IPS-11a (cell line): ENCODE measurements around the gene FRMPD4.
"Not testable (repeated sequence)": the region's sequence is repeated elsewhere in the genome, so short reads cannot be mapped to it uniquely, and the experiment has no call there.

Experiments
- H3K4me3 ChIP-seq: one replicate; pipeline ENCODE4 v1.5.1; 2013; ENCODE audit warnings: low read depth, low read length, control low read depth

FRMPD4 gene

DNA sequence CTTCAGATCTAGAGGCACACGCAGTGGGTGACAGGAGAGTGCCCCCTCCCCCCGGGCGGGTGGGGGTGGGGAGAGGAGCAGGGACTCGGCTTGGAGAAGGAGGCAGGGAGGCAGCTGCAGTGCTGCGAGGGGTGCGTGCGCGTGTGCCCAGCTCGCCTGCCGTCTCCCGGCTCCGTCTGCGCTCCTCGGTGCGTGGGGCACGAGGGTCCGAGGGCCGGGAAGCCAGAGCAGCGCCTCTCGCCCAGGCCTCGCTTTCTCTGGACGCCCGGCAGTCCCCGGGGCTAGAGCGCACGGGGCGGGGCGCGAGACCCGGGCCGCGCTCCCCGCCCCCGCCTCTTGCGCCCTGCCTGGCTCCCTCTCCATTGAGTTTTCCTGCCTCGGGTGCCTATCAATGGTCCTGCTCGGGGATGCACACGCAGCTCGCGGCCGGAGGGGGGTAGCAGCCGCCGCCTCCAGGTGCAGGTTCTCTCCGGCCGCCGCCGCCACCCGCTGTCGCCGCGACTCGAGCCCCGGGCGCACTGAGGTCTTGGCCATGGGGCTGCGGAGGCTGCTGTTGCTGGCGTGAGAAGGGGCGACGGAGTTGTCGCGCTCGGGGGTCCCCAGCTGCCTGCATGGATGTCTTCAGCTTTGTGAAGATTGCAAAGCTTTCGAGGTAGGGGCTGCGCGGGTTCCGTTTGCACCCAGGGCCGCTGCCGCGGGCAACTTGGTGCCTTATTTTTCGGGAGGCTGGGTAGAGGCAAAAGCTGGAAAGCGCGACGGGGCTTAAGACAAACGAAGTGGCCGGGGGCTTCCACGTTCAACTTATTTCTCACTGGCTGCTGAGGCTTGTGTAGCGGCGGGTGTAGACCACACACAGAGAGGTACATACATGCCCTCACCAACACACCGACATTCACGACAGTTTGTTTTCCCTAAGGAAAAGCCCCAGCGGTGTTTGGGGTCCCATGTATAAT is at the start of gene FRMPD4:
Gene FRMPD4 (plus strand): TSS at position 113 of the 953 bp plus-strand sequence. CDS start 499 bp downstream, at position 612.
- peak within 1 kb of the TSS; percentile 25 for H3K4me3 ChIP-seq

DNA sequence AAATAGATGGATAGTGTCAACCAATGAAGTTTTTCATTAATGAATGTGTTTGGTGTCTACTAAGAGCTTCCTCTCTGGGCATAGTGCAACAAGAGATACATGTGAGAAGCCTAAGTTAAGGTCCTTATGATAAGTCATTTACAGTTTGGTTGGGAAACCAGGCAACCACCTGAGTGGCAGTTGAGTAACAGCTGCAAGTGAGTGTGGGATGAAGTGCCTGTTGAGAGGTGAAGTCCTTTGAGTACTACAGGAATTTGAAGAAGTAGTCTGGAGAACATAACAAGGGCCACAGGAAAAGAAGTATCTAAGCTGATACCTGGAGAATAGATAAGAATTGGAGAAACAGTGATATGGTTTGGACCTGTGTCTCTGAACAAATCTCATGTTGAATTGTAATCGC is 48.5 kb upstream of the FRMPD4 start:
- no peak overlapping the region for H3K4me3 ChIP-seq

- no peak overlapping the region for H3K4me3 ChIP-seq
These were observed 25.0 kb upstream of the FRMPD4 start for GRCh38 chrX:12113321-12113720.

DNA sequence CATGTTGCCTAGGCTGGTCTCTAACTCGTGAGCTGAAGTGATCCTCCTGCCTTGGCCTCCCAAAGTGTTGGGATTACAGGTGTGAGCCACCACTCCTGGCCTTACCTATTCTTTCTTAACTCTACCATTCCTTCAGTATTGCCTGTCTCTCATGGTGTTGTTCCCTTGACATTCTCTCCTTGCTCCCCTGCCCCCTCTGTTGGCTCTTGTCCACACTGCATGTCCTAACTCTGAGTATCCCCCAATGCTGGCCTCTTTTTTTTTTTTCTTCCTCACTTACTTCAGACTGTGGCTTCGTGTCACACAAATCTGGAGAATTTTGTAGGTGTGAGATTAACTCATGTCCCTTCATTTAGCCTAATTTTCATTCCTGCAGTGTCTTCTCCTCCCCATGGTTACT is 22.9 kb upstream of the FRMPD4 start:
- no peak overlapping the region for H3K4me3 ChIP-seq

DNA sequence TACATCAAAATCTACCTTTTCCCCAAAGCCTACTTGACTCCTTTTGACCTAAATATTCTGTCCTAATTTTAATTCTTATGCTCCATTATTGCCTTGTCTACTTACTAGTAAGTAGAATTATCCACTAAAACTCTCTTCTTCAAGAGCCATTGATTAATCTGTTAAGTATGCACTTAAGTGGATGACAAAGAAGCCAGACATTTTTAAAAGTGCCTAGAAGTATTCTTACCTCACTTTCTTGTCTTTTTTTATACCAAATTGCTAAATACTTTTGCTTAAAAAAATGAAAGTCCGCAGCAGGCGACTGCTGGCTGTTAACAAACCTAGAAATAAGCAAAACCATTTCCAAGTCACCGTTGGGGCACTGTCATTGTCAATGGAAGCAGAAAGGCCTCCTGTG is 20.1 kb upstream of the FRMPD4 start:
- no peak overlapping the region for H3K4me3 ChIP-seq

DNA sequence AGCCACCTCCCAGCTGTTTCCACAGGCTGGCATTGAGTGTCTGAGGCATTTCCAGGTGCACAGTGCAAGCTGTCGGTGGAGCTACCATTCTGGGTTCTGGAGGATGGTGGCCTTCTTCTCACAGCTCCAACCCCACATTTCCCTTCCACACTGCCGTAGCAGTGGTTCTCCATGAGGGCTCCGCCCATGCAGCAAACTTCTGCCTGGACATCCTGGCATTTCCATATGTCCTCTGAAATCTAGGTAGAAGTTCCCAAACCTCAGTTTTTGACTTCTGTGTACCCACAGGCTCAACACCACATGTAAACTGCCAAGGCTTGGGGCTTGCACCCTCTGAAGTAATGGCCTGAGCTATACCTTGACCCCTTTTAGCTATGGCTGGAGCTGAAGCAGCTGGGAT is 10.3 kb upstream of the FRMPD4 start:
- no peak overlapping the region for H3K4me3 ChIP-seq

GRCh38 chrX:12137951-12138360 is 317 bp upstream of the FRMPD4 start:
- peak overlapping the region; percentile 25 for H3K4me3 ChIP-seq

GRCh38 chrX:12139934-12140611 is 1.8 kb downstream of the FRMPD4 start:
- no peak overlapping the region for H3K4me3 ChIP-seq

- H3K4me3 ChIP-seq = no peak overlapping the region
These were observed 3.2 kb downstream of the FRMPD4 start for GRCh38 chrX:12141511-12141910.

GRCh38 chrX:12142661-12143060 is 4.4 kb downstream of the FRMPD4 start:
- no peak overlapping the region for H3K4me3 ChIP-seq

DNA sequence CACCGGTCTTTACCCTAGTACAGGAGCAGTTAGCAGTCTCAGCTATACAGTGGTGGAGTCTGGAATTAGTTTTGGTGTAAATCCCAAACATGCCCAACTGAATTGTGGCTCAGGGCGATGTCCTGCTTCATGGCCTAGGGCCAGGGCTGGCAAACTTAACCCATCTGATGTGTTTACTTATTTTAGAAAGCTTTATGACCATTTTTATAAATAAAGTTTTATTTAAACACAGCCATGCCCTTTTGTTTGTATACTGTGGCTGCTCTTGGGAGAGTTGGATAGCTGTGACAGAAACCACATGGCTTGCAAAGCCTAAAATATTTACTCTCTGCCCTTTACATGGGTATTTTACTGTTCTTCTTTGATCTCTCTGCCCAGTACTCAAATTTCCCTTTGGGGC is 7.1 kb downstream of the FRMPD4 start:
- no peak overlapping the region for H3K4me3 ChIP-seq

GRCh38 chrX:12149670-12150407 is 11.6 kb downstream of the FRMPD4 start:
- no peak overlapping the region for H3K4me3 ChIP-seq

GRCh38 chrX:12153317-12153716 is 15.0 kb downstream of the FRMPD4 start:
- no peak overlapping the region for H3K4me3 ChIP-seq

GRCh38 chrX:12153741-12154140 is 15.5 kb downstream of the FRMPD4 start:
- H3K4me3 ChIP-seq = no peak overlapping the region

DNA sequence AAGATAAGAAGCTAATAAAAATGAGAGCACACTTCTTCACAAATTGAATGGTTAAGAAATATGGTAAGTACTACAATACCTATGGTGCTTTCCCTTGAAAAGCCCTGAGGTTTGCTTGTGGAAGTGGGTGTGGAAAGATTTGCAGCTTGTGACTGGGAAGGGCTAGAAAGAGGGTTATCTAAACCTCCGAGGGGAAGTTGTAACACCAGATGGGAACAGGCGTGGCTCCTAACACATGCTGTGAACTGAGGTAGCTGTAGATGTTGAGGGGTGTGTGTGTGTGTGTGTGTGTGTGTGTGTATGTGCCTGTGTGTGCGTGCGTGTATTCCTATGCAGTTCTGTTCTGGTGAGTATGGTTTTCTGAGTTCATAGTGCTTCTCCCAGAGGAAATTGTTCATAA is 21.5 kb downstream of the FRMPD4 start:
- H3K4me3 ChIP-seq = no peak overlapping the region

- no peak overlapping the region for H3K4me3 ChIP-seq
These were observed 24.1 kb downstream of the FRMPD4 start for GRCh38 chrX:12162420-12162819.

- H3K4me3 ChIP-seq = not testable (repeated sequence)
These were observed 25.9 kb downstream of the FRMPD4 start for GRCh38 chrX:12164180-12164579.

DNA sequence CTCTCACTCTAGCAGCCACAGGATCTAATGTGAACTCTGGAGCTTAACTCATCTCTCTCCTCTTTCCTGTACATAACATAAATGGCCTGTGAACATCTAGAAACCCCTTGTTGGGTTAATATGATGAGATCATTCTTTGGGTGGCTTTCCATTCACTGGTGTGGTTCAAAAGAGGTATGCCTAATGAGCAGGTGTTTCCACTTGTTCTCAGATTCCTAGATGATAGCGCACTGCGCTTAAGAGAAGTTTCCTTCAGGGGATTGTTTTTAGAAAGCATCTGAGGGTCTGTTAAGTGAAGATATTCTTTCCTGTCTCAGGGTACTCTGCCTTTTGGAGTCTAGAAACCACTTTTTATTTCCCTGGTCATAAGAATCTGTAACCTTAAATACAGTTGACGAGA is 32.5 kb downstream of the FRMPD4 start:
- no peak overlapping the region for H3K4me3 ChIP-seq

DNA sequence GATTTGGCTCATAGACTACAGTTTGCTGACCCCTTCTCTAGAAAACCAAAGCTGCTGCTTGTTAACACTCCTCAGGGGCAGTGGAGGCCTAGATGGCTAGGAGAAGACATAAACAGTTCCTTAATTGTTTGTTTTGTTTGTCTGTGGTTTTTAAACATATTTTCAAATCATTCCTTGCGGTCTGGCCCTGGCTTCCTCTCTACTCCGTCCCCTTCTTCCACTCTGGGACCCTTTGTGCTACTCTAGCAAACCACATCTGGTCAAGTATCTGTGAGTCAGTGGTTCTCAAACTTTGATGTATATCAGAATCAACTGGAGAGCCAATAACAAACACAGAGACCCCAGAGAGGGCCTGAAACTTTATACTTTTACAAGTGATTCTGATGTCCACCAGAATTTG is 36.1 kb downstream of the FRMPD4 start:
- H3K4me3 ChIP-seq = no peak overlapping the region

GRCh38 chrX:12197030-12197429 is 58.8 kb downstream of the FRMPD4 start:
- no peak overlapping the region for H3K4me3 ChIP-seq

DNA sequence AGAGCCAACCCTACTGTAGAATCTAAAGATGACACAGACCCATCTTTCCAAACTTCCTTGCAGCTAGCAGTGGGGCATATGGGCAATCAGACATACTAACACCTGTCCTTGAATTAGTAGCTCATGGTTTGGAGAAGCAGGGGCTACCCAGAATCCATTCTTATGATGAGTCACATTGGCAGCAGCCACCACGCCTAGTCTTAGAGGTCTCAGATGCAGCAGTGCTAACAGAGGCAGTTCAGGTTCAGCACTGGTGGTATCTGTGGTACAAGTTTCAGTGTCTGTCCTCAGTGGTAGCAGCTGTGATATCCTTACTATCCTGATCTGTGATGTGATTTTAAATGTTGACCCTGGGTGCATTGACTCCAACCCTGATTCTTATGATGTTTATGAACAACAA is 68.1 kb downstream of the FRMPD4 start:
- no peak overlapping the region for H3K4me3 ChIP-seq
